NAMALWA (cell line): ENCODE data around the gene DNAJC9.

Source experiments
- DNase-seq: peaks from one replicate; pipeline ENCODE4 v3.0.0-alpha.2; 2015; ENCODE audit warnings: low spot score

The DNAJC9 gene

DNA sequence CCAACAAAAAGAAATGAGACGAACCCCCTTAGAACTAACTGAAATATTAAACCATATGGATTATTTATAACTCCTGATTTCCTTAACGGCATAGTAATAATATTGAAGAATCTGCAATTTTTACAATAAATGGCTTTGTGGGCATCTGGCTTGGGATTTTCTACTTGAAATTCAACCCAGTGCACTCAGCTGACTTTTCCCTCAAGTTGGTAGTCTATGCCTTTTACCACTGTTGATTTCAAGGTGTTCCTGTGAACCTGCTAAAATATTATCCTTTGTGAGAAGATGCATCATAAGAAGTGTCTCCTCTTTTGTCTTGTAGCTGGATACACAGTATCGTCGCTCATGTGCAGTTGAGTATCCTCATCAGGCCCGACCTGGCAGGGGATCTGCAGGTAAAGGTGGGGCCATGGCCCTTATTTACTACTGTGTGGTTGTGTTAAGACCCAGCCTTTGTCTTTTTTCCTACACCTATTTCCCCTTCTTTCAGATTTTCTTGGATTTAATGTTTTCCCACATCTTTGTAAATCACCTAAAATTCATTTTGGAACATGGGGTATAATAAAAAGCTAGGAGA lies 8.0 kb downstream of the DNAJC9 start:
- DNase-seq: no peak

DNA sequence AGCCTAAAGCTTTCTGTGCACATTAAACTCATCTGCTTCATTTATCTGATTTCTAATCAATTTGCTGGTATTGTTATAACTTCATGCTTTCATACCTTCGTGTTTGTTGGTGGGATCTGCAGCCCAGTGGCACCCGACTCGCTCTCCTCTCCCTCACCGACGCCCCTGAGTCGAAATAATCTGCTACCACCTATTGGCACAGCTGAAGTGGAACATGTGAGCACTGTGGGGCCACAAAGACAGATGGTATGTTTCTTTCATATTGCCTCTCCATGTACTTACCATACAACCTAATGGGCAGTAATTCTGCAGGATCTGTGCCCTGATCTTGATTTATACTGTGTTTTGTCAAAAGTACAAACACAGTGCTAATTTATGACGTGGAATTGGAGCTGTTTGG lies 12.4 kb downstream of the DNAJC9 start:
- no peak for DNase-seq

DNA sequence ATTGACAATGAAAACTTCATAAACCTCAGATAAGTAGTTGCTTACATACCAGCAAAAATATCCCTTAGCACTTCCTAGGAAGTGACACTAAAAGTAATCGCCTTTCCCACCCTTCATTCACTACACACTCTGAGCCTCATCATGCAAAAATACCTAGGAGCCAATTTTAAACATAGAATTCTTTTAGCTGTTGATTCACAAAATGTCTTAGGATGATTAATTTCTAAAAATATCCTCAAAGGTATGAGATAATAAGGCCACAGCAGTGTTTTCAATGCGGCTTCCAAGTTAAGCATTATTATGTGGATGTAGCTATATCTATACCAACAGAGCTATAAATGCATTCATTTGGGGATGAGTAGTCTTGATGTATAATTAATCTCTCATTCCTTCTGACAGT lies 13.2 kb downstream of the DNAJC9 start:
- DNase-seq: no peak

DNA sequence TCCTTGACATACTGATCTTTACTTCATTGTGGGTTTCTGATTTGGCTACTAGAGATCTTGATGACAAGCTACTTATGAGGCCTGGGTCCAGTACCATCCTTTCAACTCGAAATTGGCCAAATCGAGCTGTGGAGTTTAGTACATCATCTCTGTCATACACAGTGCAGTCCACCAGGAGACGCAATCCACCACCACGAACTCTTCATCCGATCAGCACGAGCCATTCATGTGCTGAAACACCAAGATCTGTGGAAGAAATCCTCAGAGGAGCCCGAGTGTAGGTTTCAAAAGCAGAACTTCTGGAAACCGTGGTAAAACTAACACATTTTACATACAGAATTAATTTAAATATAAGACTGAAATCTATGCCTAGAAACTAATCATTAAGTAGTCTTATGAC lies 14.2 kb downstream of the DNAJC9 start:
- DNase-seq: peak; percentile 8

DNA sequence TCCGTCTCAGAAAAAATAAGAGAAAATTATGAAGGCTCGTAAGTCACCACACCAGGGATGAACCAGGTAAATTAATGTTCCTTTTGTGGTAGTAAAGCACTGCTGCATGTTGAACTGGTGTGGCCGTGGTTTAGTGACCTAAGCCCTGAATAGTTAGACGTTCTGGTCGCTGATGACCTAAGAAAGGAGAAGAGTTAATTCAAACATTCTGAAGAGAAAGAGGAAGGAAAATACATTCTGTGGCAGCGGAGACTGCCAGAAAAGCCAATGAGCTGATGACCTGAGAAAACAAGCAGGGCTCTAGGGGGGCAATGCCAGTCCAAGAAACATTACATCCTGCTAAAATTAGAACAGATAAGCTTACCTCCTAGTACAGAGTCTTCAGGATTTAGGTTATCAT lies 17.5 kb downstream of the DNAJC9 start:
- DNase-seq: no peak

DNA sequence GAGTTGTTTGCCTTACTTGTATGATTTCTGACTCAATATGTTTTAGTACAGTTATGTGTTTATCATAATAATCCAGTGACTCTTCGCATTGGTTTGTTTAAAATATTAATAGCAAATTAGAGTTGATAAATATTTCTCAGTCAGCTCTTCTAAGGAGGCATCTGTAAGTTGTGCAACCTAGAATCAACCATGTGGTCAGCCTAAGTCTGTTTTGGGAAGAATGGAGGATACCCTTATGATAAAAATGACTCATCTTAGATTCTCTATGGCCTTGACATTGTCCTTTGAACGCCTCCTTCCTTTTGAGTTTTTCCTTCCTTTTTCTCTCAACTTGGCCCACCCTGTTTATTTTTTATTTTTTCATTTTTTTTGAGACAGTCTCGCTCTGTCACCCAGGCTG lies 18.8 kb downstream of the DNAJC9 start:
- no peak for DNase-seq

DNA sequence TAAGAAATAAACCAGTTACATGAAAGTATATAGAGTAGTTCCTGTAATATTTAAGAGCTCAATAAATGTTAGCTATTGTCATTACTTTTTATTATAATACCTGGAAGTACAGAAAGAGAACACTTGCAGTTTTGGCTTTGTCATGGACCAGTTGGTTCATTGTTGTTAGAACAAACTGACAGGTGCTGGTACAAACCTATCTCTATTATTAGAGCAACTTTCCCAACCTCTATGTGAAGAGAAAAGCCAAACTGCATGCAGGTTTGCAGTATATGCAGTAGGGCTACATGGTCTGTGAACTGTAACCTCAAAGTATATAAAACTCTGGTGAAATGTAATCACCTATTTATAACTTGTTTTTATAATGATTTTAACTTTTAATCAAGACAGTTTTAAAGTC lies 20.4 kb downstream of the DNAJC9 start:
- no peak for DNase-seq

DNA sequence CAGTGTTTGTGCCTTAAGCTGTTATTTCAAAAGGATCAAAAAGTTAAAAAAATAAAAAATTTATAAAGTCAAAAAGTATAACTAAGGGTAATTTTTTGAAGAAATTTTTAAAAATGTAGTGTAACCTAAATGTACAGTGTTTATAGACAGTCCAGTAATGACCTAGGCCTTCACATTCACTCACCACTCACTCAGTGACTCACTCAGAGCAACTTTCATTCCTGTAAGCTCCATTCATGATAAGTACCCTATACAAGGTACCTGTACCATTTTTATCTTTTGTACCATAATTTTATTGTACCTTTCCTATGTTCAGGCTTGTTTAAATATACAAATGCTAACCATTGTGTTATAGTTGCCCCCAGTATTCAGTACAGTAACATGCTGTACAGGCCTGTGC lies 21.5 kb downstream of the DNAJC9 start:
- no peak for DNase-seq

DNA sequence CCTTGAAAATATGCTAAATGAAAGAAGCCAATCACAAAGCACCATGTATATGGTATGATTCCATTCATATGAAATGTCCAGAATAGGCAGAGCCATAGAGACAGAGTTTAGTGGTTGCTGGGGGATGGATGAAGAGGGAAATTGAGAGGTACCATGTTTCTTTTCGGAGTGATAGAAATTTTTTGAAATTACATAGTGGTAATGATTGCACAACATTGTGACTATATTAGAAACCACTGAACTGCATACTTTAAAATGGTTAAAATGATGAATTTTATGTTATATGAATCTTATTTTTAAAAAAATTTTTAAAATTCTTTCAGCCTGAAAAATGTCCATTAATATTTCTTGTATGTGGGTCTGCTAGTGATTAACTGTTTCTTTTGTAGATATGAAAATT lies 26.1 kb downstream of the DNAJC9 start:
- DNase-seq: no peak

DNA sequence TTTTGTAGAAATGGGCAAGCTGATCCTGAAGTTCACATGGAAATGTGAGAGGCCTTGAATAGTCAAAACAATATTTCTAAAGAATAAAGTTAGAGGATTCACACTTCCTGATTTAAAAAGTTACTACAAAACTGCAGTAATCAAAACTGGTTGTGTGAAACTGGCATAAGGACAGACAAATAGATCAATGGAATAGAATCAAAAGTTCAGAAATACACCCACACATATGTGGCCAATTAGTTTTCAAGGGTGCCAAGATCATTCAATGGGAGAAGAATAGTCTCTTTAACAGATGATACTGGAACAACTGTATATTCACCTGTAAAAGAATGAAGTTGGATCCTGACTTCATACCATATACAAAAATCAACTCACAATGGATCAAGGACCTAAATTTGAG lies 27.7 kb downstream of the DNAJC9 start:
- DNase-seq: no peak

DNA sequence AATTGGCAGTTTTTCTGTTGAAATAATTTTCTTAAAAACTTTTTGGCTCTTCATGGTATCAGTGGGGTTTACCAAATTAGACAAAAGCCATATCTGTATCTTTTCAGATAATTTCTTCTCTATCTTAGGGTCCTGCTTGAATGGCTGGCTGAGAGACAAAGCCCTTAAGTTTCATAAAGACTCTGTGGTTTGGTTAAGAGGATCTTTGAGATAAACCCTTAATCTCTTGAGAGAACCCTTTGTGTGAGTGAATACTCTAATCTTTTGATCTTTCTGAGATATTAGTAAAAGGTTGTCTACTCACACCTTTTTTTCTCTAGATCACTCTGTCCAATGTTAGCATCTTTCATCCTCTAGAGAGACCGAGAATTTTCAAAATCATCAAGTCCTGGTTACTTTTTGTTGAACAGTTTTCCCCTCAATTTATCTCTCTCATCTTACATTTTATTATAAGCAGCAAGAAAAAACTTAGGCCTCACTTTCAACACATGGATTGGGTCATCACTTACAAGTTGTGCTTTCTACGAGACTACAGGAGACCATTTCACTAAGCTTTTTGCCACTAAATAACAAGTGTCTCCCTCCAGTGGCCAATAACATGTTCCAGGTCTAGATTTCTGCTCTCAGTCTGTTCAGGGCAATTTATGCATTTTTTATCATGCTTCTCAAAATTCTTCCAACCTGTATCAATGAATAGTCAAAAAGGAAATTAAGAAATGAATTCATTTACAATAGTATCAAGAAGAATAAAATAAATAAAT lies 28.4 kb downstream of the DNAJC9 start:
- DNase-seq: peak; percentile 43

DNA sequence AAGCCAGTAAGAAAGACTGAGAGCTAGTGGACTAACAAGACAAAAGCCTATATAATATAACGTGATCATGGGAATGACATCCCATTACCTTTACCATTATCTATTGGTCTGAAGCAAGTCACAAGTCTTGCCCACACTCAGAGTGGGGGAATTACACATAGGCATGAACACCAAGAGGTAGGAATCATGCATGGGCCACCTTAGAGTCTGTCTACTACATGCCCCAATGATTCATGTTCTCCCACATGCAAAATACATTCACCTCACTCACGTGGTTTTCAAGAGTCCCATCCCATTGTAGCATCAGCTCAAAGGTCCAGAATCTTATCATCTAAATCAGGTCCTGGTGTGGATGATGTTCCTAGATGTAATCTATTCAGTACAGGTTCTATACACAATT lies 29.4 kb downstream of the DNAJC9 start:
- DNase-seq: no peak

DNA sequence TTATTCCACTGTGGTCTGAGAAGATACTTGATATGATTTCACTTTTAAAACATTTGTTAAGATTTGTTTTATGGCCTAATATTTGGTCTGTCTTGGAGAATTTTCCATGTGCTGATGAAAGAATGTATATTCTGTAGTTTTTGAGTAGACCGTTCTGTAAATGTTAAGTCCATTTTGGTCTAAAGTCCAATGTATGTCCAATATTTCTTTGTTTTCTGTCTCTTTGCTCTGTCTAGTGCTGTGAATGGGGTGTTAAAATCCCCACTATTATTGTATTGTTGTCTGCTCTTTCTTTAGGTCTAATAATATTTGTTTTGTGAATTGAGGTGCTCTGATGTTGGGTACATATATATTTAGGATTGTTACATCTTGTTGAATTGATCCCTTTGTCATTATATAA lies 31.3 kb downstream of the DNAJC9 start:
- DNase-seq: no peak

DNA sequence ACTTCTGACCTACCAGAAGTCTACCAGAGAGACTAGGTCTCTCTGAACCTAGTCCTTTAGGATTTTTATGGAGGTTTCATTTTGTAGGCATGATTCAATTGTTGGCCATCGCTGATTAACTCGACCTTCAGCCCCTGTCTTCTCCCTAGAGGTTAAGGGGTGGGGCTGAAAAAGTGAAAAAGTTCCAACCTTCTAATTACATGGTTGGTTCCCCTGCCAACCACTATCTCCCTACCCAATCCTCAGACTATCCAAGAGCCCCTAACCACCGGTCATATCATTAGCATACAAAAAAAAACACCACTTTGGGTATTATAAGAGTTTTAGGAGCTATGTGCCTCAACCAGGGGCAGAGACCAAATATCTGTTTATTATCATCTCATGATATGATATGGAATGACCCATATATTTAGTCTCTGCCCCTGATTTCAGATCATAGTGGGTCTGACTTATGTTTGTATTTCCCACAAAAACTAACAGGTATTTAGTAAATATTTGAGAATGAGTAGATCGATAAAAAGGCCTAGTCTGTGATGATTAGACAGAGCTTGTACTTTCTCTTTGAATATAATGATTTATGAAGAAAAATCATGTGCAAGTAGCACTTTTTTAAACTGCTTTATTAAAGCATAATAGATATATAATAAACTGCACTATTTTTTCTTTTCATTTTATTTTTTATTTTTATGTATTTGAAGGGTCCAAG lies 35.8 kb downstream of the DNAJC9 start:
- no peak for DNase-seq

DNA sequence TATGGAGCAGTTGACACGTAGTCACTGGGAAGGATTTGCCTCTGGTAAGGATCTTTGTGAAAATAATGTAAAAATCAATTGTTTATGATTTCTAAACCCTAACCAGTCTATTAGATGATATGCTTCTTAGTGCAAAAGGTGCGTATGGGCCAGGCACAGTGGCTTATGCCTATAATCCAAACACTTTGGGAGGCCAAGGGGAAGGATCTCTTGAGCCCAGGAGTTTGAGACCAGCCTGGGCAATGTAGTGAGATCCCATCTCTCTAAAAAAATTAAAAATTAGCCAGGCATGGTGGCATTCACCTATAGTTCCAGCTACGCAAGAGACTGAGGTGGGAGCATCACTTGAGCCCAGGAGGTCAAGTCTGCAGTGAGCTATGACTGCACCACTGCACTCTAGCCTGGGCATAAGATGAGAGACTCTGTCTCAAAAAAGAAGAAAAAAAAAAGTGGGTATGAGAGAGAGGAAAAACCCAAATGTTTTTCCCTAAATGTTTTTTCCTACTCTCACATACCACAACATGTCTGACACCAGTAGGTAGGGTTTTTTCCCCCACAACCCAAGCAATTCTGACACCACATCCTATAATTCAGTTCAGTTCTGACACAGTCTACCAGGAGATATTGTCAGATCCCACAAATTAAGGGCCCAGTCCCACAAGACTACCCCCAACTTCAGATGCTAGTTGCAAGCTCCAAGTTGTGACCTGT lies 36.5 kb downstream of the DNAJC9 start:
- DNase-seq: no peak

DNA sequence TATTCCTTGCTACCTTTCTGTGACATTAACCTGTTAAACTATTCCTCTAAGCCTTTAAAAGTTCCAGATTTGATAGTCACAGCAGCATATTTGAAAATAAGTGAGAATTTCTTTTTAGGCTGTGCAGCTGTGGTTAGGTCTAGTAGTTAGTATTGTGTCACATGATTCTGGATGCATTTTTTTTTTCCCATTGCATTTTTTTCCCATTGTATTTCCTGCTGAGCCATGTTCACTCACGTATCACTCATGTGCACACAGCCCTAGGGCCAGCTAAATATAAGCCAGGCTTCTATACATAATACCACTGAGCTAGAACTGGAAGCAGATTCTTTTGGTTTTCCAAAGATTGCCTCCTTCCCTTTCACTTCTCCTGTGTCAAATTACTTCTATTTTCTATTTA lies 37.4 kb downstream of the DNAJC9 start:
- no peak for DNase-seq

DNA sequence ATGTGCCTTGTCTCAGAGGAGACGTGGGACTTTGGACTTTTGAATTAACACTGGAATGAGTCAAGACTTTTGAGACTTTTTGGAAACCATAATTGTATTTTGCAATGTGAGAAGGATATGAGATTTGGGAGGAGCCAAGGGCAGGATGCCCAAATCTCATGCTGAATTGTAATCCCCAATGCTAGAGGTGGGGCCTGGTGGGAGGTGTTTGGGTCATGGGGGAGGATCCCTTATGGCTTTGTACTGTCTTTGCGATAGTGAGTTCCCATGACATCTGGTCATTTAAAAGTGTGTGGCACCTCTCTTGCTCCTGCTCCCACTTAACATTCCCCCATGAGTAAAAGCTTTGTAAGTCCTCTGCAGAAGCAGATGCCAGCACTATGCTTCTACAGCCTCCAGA lies 39.2 kb downstream of the DNAJC9 start:
- DNase-seq: no peak

DNA sequence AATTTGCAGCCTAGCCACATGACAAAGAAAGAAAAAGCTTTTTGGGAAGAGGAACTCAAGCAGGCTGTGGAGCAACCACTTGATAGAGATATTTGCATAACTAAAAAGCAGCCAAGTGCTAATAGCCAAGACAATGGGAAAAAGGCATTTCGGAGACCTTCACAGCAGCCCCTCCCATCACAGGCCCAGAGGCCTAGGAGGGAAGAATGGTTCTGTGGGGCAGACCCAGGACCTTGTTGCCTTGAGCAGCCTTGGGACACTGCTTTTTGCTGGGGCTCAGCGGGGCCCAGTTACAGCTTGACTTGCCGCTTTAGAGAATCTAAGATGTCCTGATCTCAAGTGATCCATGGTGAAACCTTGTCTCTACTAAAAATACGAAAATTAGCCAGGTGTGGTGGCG lies 40.7 kb downstream of the DNAJC9 start:
- no peak for DNase-seq

DNA sequence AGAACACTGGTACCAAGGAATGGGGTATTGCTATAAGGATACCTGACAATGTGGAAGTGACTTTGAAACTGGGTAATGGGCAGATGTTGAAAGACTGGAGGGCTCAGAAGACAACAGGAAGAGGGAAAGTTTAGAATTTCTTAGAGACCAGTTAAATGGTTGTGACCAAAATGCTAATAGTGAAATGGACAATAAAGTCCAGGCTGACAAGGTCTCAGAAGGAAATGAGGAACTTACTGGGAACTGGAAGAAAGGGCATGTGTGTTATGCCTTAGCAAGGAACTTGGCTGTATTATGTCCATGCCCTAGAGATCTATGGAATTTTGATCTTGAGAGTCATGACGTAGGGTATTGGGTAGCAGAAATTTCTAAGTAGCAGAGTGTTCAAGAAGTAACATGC lies 41.2 kb downstream of the DNAJC9 start:
- no peak for DNase-seq

DNA sequence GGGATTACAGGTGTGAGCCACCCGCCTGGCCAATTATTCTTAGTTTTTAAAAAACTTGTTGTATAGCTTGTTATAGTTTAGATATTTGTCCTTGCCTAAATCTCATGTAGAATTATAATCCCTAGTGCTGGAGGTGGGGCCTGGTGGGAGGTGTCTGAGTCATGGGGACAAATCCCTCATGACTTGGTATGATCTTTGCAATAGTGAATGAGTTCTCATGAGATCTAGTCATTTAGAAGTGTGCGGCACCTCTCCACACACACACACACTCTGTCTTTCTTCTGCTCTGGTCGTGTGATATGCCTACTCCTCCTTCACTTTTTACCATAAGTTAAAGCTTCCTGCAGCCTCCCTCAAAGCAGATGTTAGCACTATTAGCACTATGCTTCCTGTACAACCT lies 42.0 kb downstream of the DNAJC9 start:
- no peak for DNase-seq
